Transverse colon (tissue), 4 donors: Measurements from ENCODE around the gene PRRG2.

ENCODE experiments used
- EP300 ChIP-seq: sonication (generic); formaldehyde crosslinking; IDR thresholded peaks from one replicate; pipeline ENCODE4 v1.6.1; 2017; ENCODE audit warnings: antibody characterized with exemption, low read depth
- POLR2A ChIP-seq: fragments of 450-650 bp; IDR thresholded peaks from one replicate; pipeline ENCODE4 v1.6.1; 2016; ENCODE audit warnings: antibody characterized with exemption, mild to moderate bottlenecking, moderate library complexity
- POLR2AphosphoS5 ChIP-seq, 3 donors: sonication (generic); formaldehyde crosslinking; IDR thresholded peaks; one replicate each; pipeline ENCODE4 v1.6.1; 2016; ENCODE audit warnings: antibody characterized with exemption in 3 of 3
- TF ChIP-seq, protein P1 (sequence below), 5 experiments: fragments of 200-600 bp in 3 of 5; fragments of 450-650 bp in 2 of 5; sonication (generic) in 3 of 5; IDR thresholded peaks; 1 replicate in 2 of 5; 2 replicates in 3 of 5; pipeline ENCODE4 v1.5.1; 2016 to 2017; ENCODE audit warnings: antibody characterized with exemption in 5 of 5, inconsistent platforms in 3 of 5, mild to moderate bottlenecking in 2 of 5, moderate library complexity in 1 of 5

DNA sequence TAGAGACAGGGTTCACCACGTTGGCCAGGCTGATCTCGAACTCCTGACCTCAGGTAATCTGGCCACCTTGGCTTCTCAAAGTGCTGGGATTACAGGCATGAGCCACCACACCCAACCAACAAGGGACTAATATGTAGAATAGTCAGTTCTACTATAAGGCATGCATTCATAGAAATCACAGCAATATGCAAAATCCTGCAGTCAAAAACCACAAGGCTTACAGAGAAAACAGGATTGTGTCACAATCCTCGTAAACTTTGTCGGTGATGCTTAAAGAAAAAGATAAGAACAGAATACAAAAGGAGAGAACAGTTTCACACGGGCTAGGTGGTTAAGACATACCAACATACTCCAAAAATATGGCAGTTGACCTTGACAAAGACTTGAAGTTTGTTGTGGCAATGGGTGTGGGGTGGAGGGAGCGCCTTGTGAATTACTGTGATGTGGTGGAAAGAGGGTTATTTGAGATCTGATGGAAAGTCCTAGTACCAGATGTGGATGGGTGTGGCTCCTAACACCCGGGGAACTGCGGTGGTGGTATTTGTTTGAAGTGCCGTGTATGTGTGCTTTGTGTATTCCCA lies 13.2 kb upstream of the PRRG2 start:
- TF ChIP-seq, protein P1, sequence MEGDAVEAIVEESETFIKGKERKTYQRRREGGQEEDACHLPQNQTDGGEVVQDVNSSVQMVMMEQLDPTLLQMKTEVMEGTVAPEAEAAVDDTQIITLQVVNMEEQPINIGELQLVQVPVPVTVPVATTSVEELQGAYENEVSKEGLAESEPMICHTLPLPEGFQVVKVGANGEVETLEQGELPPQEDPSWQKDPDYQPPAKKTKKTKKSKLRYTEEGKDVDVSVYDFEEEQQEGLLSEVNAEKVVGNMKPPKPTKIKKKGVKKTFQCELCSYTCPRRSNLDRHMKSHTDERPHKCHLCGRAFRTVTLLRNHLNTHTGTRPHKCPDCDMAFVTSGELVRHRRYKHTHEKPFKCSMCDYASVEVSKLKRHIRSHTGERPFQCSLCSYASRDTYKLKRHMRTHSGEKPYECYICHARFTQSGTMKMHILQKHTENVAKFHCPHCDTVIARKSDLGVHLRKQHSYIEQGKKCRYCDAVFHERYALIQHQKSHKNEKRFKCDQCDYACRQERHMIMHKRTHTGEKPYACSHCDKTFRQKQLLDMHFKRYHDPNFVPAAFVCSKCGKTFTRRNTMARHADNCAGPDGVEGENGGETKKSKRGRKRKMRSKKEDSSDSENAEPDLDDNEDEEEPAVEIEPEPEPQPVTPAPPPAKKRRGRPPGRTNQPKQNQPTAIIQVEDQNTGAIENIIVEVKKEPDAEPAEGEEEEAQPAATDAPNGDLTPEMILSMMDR (IDR thresholded peaks at IDR 0.05) = no peak
- TF ChIP-seq POLR2A (no peak), POLR2AphosphoS5 (IDR thresholded peaks at IDR 0.05) (peak in 2 of 3 donors; percentile 22 to 41), EP300 (no peak)
